AG09319 (cell line): ENCODE results near the gene IDH2.

Experiments used
- DNase-seq: peaks from one replicate; pipeline ENCODE4 v3.0.0-alpha.2; 2010; ENCODE audit warnings: low read depth; ENCODE audit errors: extremely low read depth
- CTCF ChIP-seq: IDR thresholded peaks from 2 replicates; pipeline ENCODE4 v1.5.1; 2011; ENCODE audit warnings: low read depth, mild to moderate bottlenecking, inconsistent platforms, low read length, moderate library complexity

Gene IDH2

DNA sequence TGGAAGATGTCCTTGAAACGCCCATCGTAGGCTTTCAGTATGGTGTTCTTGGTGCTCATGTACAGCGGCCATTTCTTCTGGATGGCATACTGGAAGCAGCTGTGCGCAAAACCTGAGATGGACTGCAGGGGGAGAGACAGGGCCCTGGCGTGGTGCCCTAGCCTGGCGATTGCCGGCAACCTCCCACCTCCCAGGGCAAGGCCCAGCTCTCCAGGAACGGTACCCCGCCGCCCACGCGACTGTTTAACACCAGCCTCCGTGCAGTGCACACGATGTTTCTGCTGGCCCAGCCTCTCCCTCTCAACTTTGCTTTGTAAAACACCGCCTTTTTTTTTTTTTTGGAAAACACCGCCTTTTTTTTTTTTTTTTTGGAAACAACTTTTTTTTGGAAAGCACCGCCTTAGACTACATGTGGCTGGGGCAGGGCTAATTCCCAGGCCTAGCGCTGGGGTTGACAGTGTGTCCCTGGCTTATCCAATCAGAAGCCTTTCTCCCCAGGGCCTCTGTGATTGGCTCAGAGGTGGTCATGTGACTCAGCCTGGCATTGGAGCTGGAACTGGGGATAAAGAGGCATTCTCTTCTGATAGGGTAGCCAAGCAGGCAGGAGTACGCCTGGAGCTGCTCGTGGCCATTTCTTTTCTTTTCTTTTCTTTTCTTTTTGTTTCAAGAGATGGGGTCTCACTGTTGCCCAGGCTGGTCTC lies 14.7 kb downstream of the IDH2 start:
- TF ChIP-seq CTCF, result no peak; the same call in none of the 2 replicates
- DNase-seq, result no peak

- DNase-seq, result no peak
- TF ChIP-seq CTCF, result peak; percentile 65
Observed at GRCh38 chr15:90086868-90087268, 15.4 kb downstream of the IDH2 start.

DNA sequence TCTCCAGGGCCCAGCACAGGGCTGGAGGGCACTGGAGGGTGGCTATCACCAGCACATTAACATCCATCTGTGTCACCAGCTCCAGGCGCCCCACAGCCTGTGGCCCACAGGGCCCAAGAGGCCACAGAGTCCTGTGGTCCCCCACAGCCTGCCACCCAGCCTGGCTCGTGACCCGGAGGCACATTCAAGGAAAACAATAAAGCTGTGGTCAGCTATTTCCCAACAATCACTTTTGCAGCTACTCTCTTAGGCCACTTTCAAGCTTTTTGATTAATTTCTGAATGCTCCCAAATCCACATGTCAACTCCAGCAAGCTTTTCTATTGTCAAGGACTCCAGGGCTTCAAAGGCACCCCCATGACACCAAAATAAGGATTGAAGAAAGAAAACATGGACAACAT lies 16.7 kb downstream of the IDH2 start:
- no peak for TF ChIP-seq CTCF

DNA sequence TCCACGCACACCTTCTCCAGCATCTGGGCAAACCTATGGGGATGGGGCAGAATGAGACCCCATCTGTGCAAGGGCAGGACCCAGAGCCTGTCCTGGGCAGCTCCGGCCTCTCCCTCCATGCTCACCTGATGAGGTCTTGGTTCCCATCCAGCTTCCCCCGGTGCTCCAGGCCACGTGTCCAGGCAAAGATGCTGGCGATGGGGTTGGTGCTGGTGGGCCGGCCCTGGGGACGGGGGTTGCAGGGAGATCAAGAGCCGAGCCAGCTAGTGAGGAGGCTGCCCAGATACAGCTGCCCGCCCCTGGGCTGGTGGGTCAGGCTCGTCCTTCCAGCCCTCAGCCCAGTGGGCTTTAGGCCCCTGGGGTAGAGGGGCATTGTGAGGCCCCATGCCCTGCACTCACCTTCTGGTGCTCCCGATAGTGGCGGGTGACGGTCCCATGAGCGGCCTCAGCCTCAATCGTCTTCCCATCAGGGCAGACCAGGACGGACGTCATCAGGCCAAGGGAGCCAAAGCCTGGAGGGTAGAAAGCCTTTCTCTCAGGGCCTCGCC lies 17.3 kb downstream of the IDH2 start:
- TF ChIP-seq CTCF, result no peak
- DNase-seq, result no peak

More for the DNA sequence above, 16.7 kb downstream of the IDH2 start:
- DNase-seq, result no peak

DNA sequence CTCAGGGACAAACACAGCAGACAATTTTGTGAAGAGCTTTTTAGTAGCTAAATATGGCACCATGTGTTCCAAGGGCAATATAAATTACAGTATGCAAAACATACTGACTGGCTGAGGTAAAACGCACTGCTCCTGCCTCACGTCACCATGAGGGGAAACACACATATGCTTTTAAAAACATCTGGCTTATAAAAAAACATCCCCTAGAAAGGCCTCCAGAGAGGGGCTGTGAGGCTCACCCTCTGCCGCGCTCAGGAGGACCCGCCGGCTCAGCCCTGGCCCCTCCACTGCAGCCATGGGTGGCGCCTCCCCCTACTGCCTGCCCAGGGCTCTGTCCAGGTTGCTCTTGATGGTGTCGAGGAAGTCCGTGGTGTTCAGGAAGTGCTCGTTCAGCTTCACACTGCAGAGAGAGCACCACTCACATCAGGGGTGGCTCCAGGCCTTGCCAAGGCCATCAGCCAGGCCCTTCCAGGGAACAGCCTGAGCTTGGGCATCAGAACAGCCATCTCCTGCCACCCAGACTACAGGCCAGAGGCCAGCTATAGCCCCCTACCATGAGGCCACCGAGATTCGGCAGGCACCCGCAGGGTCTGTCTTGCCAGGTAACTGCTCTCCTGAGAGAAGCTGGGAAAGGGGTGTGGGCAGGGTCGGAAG lies 18.2 kb downstream of the IDH2 start:
- DNase-seq, result no peak
- no peak for TF ChIP-seq CTCF

DNA sequence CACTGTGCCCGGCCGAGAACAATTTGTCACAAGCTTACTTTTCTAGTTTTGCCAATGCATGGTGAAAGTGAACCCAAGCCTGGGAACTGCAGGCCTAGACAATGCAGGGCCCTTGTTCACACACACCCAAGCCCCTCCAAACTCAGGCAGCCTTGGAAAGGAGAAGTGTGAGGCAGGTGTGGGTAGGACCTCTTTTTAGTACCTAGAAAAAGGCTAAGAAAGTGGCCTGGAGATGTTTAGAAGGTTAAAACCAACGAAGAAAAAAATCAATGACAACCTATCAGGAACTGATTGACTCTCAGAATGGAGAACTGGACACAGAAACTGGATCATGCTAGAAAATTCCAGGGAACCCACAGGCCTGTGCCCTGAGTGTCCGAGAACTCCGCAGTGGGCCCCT lies 18.8 kb downstream of the IDH2 start:
- no peak for DNase-seq

More for the DNA sequence above, 18.8 kb downstream of the IDH2 start:
- no peak for TF ChIP-seq CTCF
